Lung (tissue), 12 donors: Measurements from ENCODE around the gene ENO2. TPM values are rescaled to one million over a fixed set of nuclear protein-coding genes. Genes with fewer than 3 reads are reported as not detected.
A peak's percentile ranks its signal among the peaks of the same experiment; 100 is the strongest.
"Not testable (repeated sequence)": the region's sequence is repeated elsewhere in the genome, so short reads cannot be mapped to it uniquely, and the experiment has no call there.

Experiments used
- ATAC-seq: fragments of 200-7000 bp; cut with Tn5 transposase; one replicate; pipeline ENCODE4 v1.9.1; 2020; ENCODE audit warnings: moderate number of reproducible peaks; ENCODE audit not compliant: insufficient read depth, low FRiP score
- DNase-seq, 3 donors: peaks; one replicate each; pipeline ENCODE4 v3.0.0-alpha.2; 2013 to 2017
- H3K27ac ChIP-seq, 2 donors: one replicate each; pipeline ENCODE4 v1.5.1; 2013; ENCODE audit warnings: mild to moderate bottlenecking in 2 of 2, moderate library complexity in 2 of 2, control low read depth in 1 of 2, inconsistent platforms in 1 of 2, low read depth in 1 of 2, low read length in 1 of 2
- H3K27me3 ChIP-seq, 3 donors: one replicate each; pipeline ENCODE4 v1.5.1; 2013; ENCODE audit warnings: low read length in 2 of 3; ENCODE audit not compliant: control insufficient read depth in 3 of 3, insufficient read depth in 3 of 3
- H3K36me3 ChIP-seq, 4 donors: one replicate each; pipeline ENCODE4 v1.5.1; 2013; ENCODE audit warnings: low read length in 4 of 4, mild to moderate bottlenecking in 1 of 4, moderate library complexity in 1 of 4; ENCODE audit not compliant: control insufficient read depth in 4 of 4, insufficient read depth in 4 of 4
- H3K4me1 ChIP-seq, 5 donors: one replicate each; pipeline ENCODE4 v1.5.1; 2013; ENCODE audit warnings: low read length in 5 of 5, mild to moderate bottlenecking in 2 of 5, moderate library complexity in 1 of 5; ENCODE audit not compliant: control insufficient read depth in 5 of 5, insufficient read depth in 5 of 5
- H3K4me3 ChIP-seq: one replicate; pipeline ENCODE4 v1.5.1; 2013; ENCODE audit warnings: mild to moderate bottlenecking, control low read depth, moderate library complexity
- H3K9ac ChIP-seq, 2 donors: one replicate each; pipeline ENCODE4 v1.5.1; 2013; ENCODE audit warnings: low read length in 2 of 2, control low read depth in 1 of 2; ENCODE audit not compliant: insufficient read depth in 1 of 2
- H3K9me3 ChIP-seq, 4 donors: one replicate each; pipeline ENCODE4 v1.5.1; 2013; ENCODE audit warnings: low read length in 3 of 4, mild to moderate bottlenecking in 1 of 4, moderate library complexity in 1 of 4; ENCODE audit not compliant: control insufficient read depth in 4 of 4, insufficient read depth in 3 of 4
- WGBS, 2 donors: extraction: QIAGEN DNeasy Blood & Tissue Kit; methylation state at CpG; one replicate each; pipeline ENCODE4 v1.1.7; 2013; 5-methylcytosine and 5-hydroxymethylcytosine counted together
- polyA plus RNA-seq, 2 donors: library from polyadenylated mRNA; stranded (reverse); fragments of 200-250 nt; gene quantifications; one replicate each; pipeline ENCODE4 v1.2.1, GENCODE V29; 2013
- total RNA-seq, 2 donors: library from RNA; depleted of rRNA in 1 of 2; stranded (reverse); fragments of >200 nt in 1 of 2; gene quantifications; one replicate each; pipeline ENCODE4 v1.2.1, GENCODE V29; 2014 to 2021
- TF ChIP-seq, protein P1 (sequence below): IDR thresholded peaks from 2 replicates; pipeline ENCODE4 v1.5.1; 2012; ENCODE audit warnings: mild to moderate bottlenecking; ENCODE audit errors: control extremely low read depth, extremely low read depth
- donor health status: control.
- donor health status: control.
- donor health status: Bipolar disorder and iron deficiency.
- donor health status: healthy.
- donor health status: DM: yes; HTN: yes; CAD: no.

The ENO2 gene
- total and polyA plus RNA-seq, 4 donors, result 14.4 to 41.9 (median 30.8) TPM

GRCh38 chr12:6905414-6906040, 8.9 kb upstream of the ENO2 start:
- Histone ChIP-seq H3K4me1 (peaks cover 3 to 14% (median 4%) of the 10 kb centered on the region in 5 donors), H3K27me3 (no peaks in the 10 kb centered on the region), H3K9ac (peak overlapping the region; percentile 95 to 99), H3K9me3 (no peaks in the 10 kb centered on the region), H3K4me3 (no peak overlapping the region), H3K36me3 (peaks cover 0 to 5% (median 1%) of the 10 kb centered on the region in 4 donors), H3K27ac (peak overlapping the region; percentile 49 to 93)
- ATAC-seq (no peak), DNase-seq (no peak)
- WGBS, 2 donors, result 68 to 74% methylated on average over 5 of the region's 5 CpGs
- TF ChIP-seq, protein P1, sequence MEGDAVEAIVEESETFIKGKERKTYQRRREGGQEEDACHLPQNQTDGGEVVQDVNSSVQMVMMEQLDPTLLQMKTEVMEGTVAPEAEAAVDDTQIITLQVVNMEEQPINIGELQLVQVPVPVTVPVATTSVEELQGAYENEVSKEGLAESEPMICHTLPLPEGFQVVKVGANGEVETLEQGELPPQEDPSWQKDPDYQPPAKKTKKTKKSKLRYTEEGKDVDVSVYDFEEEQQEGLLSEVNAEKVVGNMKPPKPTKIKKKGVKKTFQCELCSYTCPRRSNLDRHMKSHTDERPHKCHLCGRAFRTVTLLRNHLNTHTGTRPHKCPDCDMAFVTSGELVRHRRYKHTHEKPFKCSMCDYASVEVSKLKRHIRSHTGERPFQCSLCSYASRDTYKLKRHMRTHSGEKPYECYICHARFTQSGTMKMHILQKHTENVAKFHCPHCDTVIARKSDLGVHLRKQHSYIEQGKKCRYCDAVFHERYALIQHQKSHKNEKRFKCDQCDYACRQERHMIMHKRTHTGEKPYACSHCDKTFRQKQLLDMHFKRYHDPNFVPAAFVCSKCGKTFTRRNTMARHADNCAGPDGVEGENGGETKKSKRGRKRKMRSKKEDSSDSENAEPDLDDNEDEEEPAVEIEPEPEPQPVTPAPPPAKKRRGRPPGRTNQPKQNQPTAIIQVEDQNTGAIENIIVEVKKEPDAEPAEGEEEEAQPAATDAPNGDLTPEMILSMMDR, result no peak

DNA sequence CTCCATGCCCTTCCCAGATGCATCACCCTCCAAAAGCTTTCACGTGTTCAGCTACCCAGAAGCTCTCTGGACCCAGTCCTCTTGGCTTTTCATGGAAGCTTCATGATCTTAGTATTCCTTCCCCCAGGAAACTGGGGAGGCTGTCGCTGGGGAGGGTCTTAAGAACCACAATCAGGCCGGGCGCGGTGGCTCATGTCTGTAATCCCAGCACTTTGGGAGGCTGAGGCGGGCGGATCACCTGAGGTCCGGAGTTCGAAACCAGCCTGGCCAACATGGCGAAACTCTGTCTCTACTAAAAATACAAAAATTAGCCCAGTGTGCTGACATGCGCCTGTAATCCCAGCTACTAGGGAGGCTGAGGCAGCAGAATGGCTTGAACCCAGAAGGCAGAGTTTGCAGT, 6.2 kb upstream of the ENO2 start:
- H3K27ac ChIP-seq, DNase-seq, H3K4me3 ChIP-seq, H3K36me3 ChIP-seq, H3K9me3 ChIP-seq, H3K9ac ChIP-seq, ATAC-seq: not testable (repeated sequence)
- Histone ChIP-seq H3K27me3 (peaks cover 0 to 13% (median 1%) of the 10 kb centered on the region in 3 donors), H3K4me1 (peaks cover 3 to 14% (median 4%) of the 10 kb centered on the region in 5 donors)
- 95 to 97% methylated on average over 11 of the region's 11 CpGs for WGBS, 2 donors

GRCh38 chr12:6909421-6910145, 4.8 kb upstream of the ENO2 start:
- H3K9me3 ChIP-seq, result no peaks in the 10 kb centered on the region
- no peak overlapping the region for H3K27ac ChIP-seq
- TF ChIP-seq, protein P1, result no peak
- H3K27me3 ChIP-seq, result peaks cover 0 to 24% (median 9%) of the 10 kb centered on the region in 3 donors
- no peak overlapping the region for H3K4me3 ChIP-seq
- H3K9ac ChIP-seq, result no peak overlapping the region
- H3K36me3 ChIP-seq, result peaks cover 0 to 5% (median 1%) of the 10 kb centered on the region in 4 donors
- H3K4me1 ChIP-seq, result peaks cover 0 to 12% (median 6%) of the 10 kb centered on the region in 5 donors
- no peak for DNase-seq
- WGBS, 2 donors, result 94% methylated on average over 4 of the region's 4 CpGs
- ATAC-seq, result no peak

DNA sequence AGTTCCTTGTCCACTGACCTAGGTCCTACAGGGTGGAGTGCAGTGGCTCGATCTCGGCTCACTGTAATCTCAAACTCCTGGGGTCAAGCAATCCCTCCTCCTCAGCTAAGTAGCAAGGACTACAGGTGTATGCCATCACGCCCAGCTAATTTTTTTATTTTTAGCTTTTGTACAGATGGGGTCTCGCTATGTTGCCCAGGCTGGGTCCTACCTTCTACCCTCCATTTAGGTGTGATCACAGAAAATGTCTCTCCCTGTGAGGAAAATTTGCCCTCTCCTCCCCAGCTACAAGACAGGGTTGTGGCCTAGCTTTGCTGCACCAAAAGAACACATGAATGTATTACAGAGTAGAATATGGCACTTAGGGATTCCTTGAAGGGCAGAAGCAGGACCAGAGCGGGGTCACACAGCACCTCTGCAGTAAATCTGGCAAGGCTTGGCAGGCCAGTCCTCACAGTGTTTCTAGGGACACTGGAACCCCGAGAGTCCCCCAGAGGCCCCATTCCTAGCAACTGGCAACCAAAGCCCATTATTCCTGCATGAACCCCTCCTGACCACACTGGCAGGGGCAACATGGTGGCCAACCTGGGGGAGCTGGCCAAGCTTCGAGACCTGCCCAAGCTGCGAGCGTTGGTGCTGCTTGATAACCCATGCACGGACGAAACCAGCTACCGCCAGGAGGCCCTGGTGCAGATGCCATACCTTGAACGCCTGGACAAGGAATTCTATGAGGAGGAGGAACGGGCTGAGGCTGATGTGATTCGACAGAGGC, 2.0 kb upstream of the ENO2 start:
- DNase-seq (no peak), ATAC-seq (no peak)
- Histone ChIP-seq H3K9me3 (no peaks in the 10 kb centered on the region), H3K27me3 (peaks cover 0 to 24% (median 13%) of the 10 kb centered on the region in 3 donors), H3K4me3 (no peak overlapping the region), H3K27ac (no peak overlapping the region), H3K36me3 (peaks cover 0 to 5% (median 0%) of the 10 kb centered on the region in 4 donors), H3K9ac (no peak overlapping the region), H3K4me1 (peaks cover 0 to 14% (median 11%) of the 10 kb centered on the region in 5 donors)
- WGBS, 2 donors, result 92 to 93% methylated on average over 15 of the region's 15 CpGs
- TF ChIP-seq, protein P1, result no peak
